HFFc6 (cell line): ENCODE data around the gene ASTN2. TPM values are rescaled to one million over a fixed set of nuclear protein-coding genes. Genes with fewer than 3 reads are reported as not detected.

ENCODE experiments used
- DNase-seq: peaks from one replicate; pipeline ENCODE4 v3.0.0-alpha.2; 2018
- H3K27ac Mint-ChIP-seq: 2 replicates; pipeline ENCODE4 v1.8.0; 2020; ENCODE audit warnings: mild to moderate bottlenecking, mixed read lengths
- H3K27me3 Mint-ChIP-seq: 2 replicates; pipeline ENCODE4 v1.8.0; 2021; ENCODE audit warnings: mild to moderate bottlenecking, moderate library complexity, mixed read lengths; ENCODE audit not compliant: insufficient read depth
- H3K36me3 Mint-ChIP-seq: 2 replicates; pipeline ENCODE4 v1.8.0; 2021; ENCODE audit warnings: low read depth, mixed read lengths
- H3K4me1 Mint-ChIP-seq: 2 replicates; pipeline ENCODE4 v1.8.0; 2020; ENCODE audit warnings: low read depth, mixed read lengths
- H3K4me3 Mint-ChIP-seq: 2 replicates; pipeline ENCODE4 v1.8.0; 2020; ENCODE audit warnings: mild to moderate bottlenecking, moderate library complexity, mixed read lengths
- H3K9me3 Mint-ChIP-seq: 2 replicates; pipeline ENCODE4 v1.8.0; 2020; ENCODE audit warnings: mild to moderate bottlenecking, mixed read lengths
- CTCF ChIP-seq: fragments of 200-600 bp; sonication (generic); IDR thresholded peaks from 2 replicates; pipeline ENCODE4 v1.5.0; 2021; ENCODE audit warnings: antibody characterized with exemption, mild to moderate bottlenecking
- total RNA-seq, 6 experiments: library from RNA; stranded (reverse); fragmentation: NEBNext Ultra II Directional; extraction: Animal tissue kit (Norgen Biotek cat#: 25700); gene quantifications; 2 replicates in 1 of 6; 3 replicates in 5 of 6; pipeline ENCODE4 v1.2.3, GENCODE V29; 2021

Gene ASTN2
- total RNA-seq, 6 experiments from 2014 or later: 7.3 to 9.7 (median 8.3) TPM

- no peak for DNase-seq
- no peak overlapping the region for H3K4me3 Mint-ChIP-seq
- H3K4me1 Mint-ChIP-seq: no peaks in the 10 kb centered on the region
- H3K27me3 Mint-ChIP-seq: no peaks in the 10 kb centered on the region
- TF ChIP-seq CTCF: no peak
- H3K36me3 Mint-ChIP-seq: no peaks in the 10 kb centered on the region; the same call in 1 of the 2 replicates
- no peak overlapping the region for H3K27ac Mint-ChIP-seq
- peaks cover 51% of the 10 kb centered on the region for H3K9me3 Mint-ChIP-seq
These were observed 145.9 kb downstream of the ASTN2 start for GRCh38 chr9:117268847-117269446.

GRCh38 chr9:117266855-117267497 is 147.9 kb downstream of the ASTN2 start:
- no peaks in the 10 kb centered on the region for H3K27me3 Mint-ChIP-seq
- H3K9me3 Mint-ChIP-seq: peaks cover 40% of the 10 kb centered on the region
- no peaks in the 10 kb centered on the region; the same call in 1 of the 2 replicates for H3K36me3 Mint-ChIP-seq
- no peak overlapping the region for H3K27ac Mint-ChIP-seq
- H3K4me1 Mint-ChIP-seq: no peaks in the 10 kb centered on the region
- no peak overlapping the region for H3K4me3 Mint-ChIP-seq
- no peak for TF ChIP-seq CTCF
- DNase-seq: no peak

DNA sequence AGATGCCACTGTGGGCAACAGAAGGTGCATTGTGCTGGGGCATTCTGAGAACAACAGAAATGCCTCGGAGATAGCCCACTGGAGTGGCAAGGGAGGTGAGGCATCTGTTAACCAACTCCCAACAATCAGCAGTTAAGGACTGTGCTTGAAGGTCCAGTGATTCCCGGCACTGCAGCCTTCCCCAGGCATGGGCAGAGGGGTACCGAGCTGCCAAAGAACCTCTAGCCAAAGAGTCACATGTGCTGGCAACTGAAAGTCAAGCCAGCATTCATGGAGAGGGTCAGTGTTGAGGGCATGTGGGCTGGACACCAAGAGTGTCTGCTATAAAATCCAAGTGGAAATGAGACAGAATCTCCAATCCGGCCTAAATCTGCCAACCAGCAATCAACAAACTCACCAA is 149.6 kb downstream of the ASTN2 start:
- Mint-ChIP-seq H3K9me3 (peaks cover 32% of the 10 kb centered on the region), H3K27ac (no peak overlapping the region), H3K36me3 (no peaks in the 10 kb centered on the region), H3K27me3 (no peaks in the 10 kb centered on the region), H3K4me3 (no peak overlapping the region), H3K4me1 (no peaks in the 10 kb centered on the region)
- no peak for DNase-seq
- no peak for TF ChIP-seq CTCF

GRCh38 chr9:117258184-117258866 is 156.5 kb downstream of the ASTN2 start:
- peaks cover 45% of the 10 kb centered on the region for H3K9me3 Mint-ChIP-seq
- no peak overlapping the region for H3K4me3 Mint-ChIP-seq
- H3K36me3 Mint-ChIP-seq: no peaks in the 10 kb centered on the region
- no peak overlapping the region for H3K27ac Mint-ChIP-seq
- H3K4me1 Mint-ChIP-seq: no peaks in the 10 kb centered on the region
- H3K27me3 Mint-ChIP-seq: no peaks in the 10 kb centered on the region; the same call in 1 of the 2 replicates
- no peak for TF ChIP-seq CTCF
- DNase-seq: no peak

DNA sequence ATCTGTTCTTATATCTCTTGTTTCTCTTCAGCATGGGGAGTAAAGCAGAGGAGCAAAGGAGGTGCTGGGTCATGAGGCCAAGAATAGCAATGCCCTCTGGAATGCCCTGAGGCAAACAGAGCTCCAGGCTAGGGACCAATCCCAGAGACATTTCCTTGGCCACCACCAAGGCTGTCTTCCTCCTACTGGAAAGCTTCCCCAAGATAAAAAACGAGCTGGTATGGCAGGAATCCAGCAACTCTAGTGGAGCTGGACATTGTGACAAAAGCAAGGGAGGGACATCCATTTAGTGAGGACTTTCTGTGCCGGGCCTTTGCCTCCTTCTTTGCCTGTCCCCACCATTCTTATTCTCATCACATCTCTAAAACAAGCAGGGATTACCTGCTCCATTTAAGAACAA is 161.6 kb downstream of the ASTN2 start:
- Mint-ChIP-seq H3K4me3 (no peak overlapping the region), H3K4me1 (no peaks in the 10 kb centered on the region), H3K27ac (no peak overlapping the region), H3K27me3 (no peaks in the 10 kb centered on the region; the same call in 1 of the 2 replicates), H3K36me3 (peaks cover 5% of the 10 kb centered on the region; the same call in 1 of the 2 replicates), H3K9me3 (peaks cover 67% of the 10 kb centered on the region)
- no peak for DNase-seq
- TF ChIP-seq CTCF: no peak
